ENCODE measurements around the gene ALDH4A1.

DNA sequence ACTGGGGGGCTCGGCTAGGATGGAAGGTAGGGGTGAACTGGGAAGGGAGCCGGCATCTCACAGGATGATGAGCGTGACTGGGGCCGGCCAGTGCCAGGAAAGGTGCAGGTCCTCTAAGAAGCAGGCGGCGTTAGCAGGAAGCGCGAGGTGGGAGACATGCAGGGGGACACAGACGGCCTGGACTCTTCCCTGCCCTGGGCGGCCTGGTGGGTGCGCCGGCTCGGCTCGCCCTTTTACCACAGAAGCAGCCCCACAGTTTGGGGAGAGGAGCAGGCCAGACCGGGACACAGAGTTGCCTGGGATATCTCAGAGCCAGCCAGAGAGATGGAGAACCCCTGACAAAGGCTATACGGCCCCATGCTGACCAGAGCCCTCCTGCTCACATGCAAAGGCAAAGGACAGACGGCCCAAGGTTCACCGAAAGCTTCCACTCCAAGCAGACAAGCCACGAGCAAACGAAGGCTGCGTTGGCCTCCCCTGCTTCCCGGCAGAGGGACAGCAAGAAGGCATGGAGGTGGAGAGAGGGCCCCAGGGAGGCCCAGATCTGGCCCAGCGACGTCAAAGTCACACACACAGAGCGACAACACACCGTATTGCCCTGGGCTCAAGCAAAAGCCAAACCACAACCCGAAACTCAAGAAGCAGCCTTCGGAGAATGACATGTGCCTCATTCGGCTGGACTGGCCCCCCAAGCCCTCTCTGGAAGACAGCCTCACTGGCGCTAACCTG, 14.9 kb upstream of the ALDH4A1 start:
- TF ChIP-seq CTCF (conservative IDR thresholded peaks at IDR 0.05; ENCODE audit: low read depth, low read length) (no peak), EZH2 (IDR thresholded peaks at IDR 0.05; ENCODE audit: low read length, unreplicated experiment) (no peak), EZH2phosphoT487 (IDR thresholded peaks at IDR 0.05; ENCODE audit: borderline replicate concordance, low read length) (no peak)
